Lower leg skin (tissue), 4 donors: ENCODE data around the gene PPIL6. TPM values are rescaled to one million over a fixed set of nuclear protein-coding genes. Genes with fewer than 3 reads are reported as not detected.

Experiments
- DNase-seq, 2 donors: peaks; one replicate each; pipeline ENCODE4 v3.0.0-alpha.2; 2019; ENCODE audit warnings: low spot score in 2 of 2
- H3K4me3 ChIP-seq: fragments of 200-600 bp; sonication (generic); 2 replicates; pipeline ENCODE4 v1.5.1; 2017; ENCODE audit warnings: mild to moderate bottlenecking, low read depth; ENCODE audit not compliant: poor library complexity, severe bottlenecking
- POLR2A ChIP-seq, 2 donors: fragments of 450-650 bp; IDR thresholded peaks; one replicate each; pipeline ENCODE4 v1.6.1; 2016 to 2017; ENCODE audit warnings: antibody characterized with exemption in 2 of 2, mild to moderate bottlenecking in 1 of 2, moderate library complexity in 1 of 2
- WGBS, 2 donors: methylation state at CpG; one replicate each; pipeline ENCODE4 v1.1.5; 2018; 5-methylcytosine and 5-hydroxymethylcytosine counted together
- intact Hi-C: fragments of 100-400 bp; cut with DNase I; formaldehyde crosslinking; loops from one replicate; pipeline ENCODE4 v1.15.0; 2023; ENCODE audit warnings: low total_unique reads
- total RNA-seq, 4 donors: library from RNA; depleted of rRNA; stranded (reverse); fragments of >200 nt; gene quantifications; one replicate each; pipeline ENCODE4 v1.1.0, GENCODE V29; 2016
- TF ChIP-seq, protein P1 (sequence below), 3 donors: fragments of 450-650 bp; IDR thresholded peaks; one replicate each; pipeline ENCODE4 v1.5.1; 2016; ENCODE audit warnings: antibody characterized with exemption in 3 of 3, mild to moderate bottlenecking in 3 of 3, moderate library complexity in 2 of 3

Gene PPIL6
- total RNA-seq, 4 donors from 2014 or later, result 1.5 to 9.1 (median 2.3) TPM

DNA sequence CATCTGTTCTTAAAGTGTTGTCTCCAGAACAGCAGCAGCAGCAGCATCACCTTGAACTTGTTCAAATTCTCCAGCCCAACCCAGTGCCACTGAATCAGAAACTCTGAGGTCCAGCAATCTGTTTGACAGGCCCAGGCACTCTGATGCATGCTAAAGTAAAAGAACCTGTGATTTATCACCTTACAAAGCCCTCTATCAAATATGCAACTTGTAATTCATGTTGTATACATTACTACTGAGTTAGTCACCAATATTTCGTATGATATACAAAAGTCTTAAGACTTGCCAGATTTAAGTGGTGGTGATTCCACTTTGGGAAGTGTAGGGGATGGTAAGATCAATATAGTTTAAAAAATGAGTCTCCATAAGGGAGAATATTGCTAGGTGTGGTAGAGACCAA, 52.2 kb downstream of the PPIL6 start:
- 63 to 86% methylated on average over 1 of the region's 1 CpG for WGBS, 2 donors
- intact Hi-C loops, result loop anchor here (10.0 kb wide), 1 partner anchor 203 kb away; no protein-coding TSS in a partner anchor
- DNase-seq, result no peak
- H3K4me3 ChIP-seq, result no peak overlapping the region
- TF ChIP-seq POLR2A (IDR thresholded peaks at IDR 0.05), result no peak
- TF ChIP-seq, protein P1, sequence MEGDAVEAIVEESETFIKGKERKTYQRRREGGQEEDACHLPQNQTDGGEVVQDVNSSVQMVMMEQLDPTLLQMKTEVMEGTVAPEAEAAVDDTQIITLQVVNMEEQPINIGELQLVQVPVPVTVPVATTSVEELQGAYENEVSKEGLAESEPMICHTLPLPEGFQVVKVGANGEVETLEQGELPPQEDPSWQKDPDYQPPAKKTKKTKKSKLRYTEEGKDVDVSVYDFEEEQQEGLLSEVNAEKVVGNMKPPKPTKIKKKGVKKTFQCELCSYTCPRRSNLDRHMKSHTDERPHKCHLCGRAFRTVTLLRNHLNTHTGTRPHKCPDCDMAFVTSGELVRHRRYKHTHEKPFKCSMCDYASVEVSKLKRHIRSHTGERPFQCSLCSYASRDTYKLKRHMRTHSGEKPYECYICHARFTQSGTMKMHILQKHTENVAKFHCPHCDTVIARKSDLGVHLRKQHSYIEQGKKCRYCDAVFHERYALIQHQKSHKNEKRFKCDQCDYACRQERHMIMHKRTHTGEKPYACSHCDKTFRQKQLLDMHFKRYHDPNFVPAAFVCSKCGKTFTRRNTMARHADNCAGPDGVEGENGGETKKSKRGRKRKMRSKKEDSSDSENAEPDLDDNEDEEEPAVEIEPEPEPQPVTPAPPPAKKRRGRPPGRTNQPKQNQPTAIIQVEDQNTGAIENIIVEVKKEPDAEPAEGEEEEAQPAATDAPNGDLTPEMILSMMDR (IDR thresholded peaks at IDR 0.05), result no peak

DNA sequence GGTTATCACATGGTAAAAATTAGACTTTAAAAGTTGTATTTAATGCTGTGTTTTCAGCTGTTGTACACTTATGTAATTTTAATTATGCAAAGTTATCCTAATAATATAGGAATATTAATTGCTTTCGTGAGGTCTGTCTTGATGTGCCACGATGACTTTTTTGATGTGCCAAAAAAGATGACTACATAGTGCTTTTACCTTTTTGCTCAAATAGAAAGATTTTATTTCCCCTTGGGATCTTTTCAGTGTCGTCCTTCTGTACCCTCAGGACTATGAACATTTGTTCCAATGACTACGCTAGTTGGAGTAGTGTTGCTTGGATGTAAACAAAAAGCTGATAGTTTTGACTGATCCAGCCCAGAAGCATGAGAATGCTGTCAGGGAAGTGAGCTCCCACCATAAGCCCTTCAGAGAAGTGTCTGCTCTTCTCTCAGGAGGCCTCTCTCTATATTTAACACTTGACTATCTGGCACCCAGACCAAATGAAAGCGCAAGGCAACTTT, 56.9 kb downstream of the PPIL6 start:
- intact Hi-C loops, result loop anchor here (10.0 kb wide), 1 partner anchor 199 kb away; no protein-coding TSS in a partner anchor
- TF ChIP-seq, protein P1 (IDR thresholded peaks at IDR 0.05), result no peak
- TF ChIP-seq POLR2A (IDR thresholded peaks at IDR 0.05), result no peak
- WGBS, 2 donors, result 14 to 18% methylated on average over 5 of the region's 5 CpGs
- no peak for DNase-seq
- H3K4me3 ChIP-seq, result no peak overlapping the region

DNA sequence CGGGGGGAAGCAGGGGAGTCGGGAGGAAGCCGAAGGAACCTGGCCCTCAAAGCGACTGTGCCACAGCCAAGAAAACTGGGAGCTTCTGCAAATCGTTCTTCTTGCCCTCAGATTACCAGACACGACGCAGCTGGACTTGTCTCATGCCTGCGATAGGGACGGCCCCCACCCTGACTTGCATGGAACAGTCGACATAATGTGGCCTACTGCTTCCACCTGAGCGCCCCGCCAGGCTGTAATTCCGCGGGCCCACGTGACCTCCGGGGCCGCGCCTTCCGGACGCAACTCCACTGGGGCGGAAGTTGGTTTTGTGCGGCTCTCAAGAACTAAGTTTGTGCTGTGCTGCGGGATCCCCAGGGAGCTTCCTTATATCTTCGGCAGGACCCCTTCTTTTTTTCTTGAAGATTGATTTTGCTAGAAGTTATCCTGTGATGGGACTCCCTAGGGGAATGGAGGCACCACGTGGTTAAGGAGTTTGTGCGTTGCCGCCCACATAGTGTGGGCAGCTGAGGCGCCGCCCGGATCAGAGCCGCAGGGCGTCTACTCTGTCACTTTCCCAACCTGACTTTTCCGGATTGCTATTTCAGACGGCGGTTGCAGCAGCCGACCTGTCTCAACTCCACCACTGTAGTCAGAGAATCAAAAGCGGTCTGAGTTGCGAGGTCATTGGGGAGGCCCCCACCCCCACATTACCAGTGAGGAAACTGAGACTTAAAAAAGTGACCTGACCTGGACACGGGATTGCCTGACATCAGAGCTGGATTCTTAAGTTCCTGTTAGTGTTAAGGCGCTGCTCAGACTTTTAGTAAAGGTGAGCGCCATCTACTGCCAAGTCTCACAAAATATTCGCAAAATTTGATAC, 57.6 kb downstream of the PPIL6 start:
- peak overlapping the region; percentile 92 for H3K4me3 ChIP-seq
- peak; percentile 91 to 98 for DNase-seq
- intact Hi-C loops, result loop anchor here (10.0 kb wide), 1 partner anchor 198 kb away; no protein-coding TSS in a partner anchor
- 0 to 1% methylated on average over 42 of the region's 42 CpGs for WGBS, 2 donors
- TF ChIP-seq, protein P1 (IDR thresholded peaks at IDR 0.05), result no peak
- no peak for TF ChIP-seq POLR2A (IDR thresholded peaks at IDR 0.05)

DNA sequence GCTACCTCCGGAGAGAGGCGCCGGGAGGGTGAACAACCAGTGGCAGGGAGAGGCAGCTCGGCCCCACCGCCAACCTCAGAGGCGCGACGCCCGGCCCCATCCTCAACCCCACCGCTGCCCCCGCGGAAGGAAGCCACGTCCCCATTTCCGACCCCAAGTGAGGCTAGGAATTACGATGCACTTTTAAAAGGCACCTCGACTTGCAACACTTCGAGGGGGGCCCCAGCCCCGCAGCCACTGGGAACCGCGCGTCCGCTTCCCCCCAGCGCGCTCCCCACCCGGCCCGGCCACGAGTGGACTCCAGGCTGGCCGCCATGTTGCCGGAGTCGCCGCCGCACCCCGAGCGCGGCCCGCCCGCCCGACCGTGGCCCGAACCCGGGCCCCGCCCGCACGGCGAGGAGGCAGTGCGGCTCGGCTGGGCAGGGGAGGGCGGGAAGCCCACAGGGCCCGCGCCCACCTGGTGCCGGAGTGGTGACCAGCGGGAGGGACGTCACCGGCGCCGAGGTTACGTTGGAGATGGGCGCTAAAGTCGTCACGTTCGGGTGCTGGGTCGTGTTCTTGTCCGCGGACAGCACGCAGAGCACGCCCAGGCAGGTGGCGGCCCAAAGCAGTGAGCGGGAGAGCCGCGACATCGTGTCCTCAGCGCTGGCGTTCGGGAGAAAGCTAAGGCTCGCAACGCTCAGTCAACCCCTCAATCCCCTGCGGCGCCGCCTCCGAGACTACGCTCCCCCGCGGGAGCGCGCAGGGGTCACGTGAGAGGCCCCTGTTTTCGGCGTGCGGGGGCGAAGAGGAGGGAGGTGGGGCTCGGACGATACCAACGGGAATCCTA, 58.5 kb downstream of the PPIL6 start, which contains the start of gene CD164:
CD164 (minus strand) TSS at position 721 of the 829 bp plus-strand sequence; CDS start at position 632, 89 bp downstream.
- 0 to 1% methylated on average over 34 to 61 of the region's 93 CpGs for WGBS, 2 donors

More for the DNA sequence above, 58.5 kb downstream of the PPIL6 start, which contains the start of gene CD164:
- peak in 1 of 2 donors; percentile 90 for TF ChIP-seq POLR2A (IDR thresholded peaks at IDR 0.05)
- TF ChIP-seq, protein P1 (IDR thresholded peaks at IDR 0.05), result no peak
- intact Hi-C loops, result loop anchor here (10.0 kb wide), 1 partner anchor 197 kb away; no protein-coding TSS in a partner anchor
- DNase-seq, result peak; percentile 91 to 98
- peak within 1 kb of the TSS; percentile 92 for H3K4me3 ChIP-seq
